GM18526 (cell line): Measurements from ENCODE around the gene ZDHHC14.

ENCODE experiments used
- POLR2A ChIP-seq: IDR thresholded peaks from 3 replicates; pipeline ENCODE4 v1.6.1; 2011; ENCODE audit not compliant: insufficient read length; ENCODE audit errors: extremely low read depth

Gene ZDHHC14

GRCh38 chr6:157481865-157482249 lies 100.9 kb downstream of the ZDHHC14 start:
- no peak for TF ChIP-seq POLR2A

DNA sequence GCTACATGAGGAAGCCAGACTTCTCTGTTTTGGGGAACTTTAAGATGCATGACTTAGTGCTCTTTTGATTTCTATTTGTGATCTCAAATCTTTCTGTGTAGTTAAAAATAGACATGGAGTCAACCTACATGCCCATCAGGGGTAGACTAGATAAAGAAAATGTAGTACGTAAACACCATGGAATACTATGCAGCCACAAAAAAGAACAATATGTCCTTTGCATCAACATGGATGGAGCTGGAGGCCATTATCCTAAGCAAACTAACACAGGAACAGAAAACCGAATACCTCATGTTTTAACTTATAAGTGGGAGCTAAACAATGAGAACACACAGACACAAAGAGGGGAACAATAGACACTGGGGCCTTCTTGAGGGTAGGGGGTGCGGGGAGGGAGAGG lies 102.8 kb downstream of the ZDHHC14 start:
- no peak for TF ChIP-seq POLR2A

GRCh38 chr6:157484181-157484580 lies 103.2 kb downstream of the ZDHHC14 start:
- no peak for TF ChIP-seq POLR2A

DNA sequence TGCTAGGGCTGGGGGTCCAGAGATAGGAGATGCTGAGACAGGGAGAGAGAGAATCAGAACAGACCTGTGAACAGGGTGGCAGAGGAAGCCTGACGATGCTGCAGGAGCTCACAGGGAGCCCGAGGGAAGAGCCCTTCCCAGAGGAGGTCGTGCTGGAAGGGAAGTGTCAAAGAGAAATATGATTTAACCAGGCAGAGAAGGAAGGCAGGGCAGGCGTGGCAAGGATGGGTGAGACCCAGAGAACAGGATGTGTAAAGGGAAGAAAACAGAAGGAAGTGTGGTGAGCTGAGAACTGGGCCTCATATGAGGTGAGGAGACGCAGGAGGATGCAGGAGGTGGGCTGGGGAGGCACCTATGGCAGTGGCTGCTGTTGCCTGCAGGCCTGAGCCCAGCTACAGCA lies 105.6 kb downstream of the ZDHHC14 start:
- TF ChIP-seq POLR2A, result no peak

DNA sequence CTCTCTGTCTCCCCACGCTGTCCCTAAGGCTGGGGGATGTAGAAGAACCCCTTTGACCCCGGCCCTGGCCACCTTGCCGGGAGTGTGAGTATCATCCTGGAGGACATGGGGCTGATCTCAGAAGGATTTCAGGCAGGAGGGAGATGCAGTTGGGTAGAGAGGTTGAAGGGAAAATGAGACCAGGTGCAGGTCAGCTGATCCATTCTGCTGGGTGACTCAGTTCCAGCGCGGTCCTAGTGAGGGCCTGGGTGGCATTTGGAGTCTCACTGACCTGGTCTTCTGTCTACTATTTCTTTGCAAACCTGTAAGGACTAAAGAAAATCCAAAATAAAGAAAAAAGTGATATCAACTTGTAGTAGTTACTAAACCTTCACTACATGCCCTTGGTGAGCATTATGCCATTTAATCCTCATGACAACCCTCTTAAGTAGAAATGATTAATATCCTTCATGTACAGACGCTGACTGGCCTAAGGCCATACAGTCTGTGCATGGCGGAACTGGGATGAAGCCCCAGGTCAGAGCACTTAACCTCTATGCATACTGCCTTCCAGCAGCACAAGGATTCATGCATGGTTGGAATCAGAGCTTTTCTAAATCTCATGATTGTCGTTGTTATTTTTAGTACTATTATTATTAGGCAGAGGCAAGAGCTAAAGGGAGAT lies 106.3 kb downstream of the ZDHHC14 start:
- TF ChIP-seq POLR2A, result no peak

- no peak for TF ChIP-seq POLR2A
Measured at GRCh38 chr6:157488058-157488457, 107.1 kb downstream of the ZDHHC14 start.

DNA sequence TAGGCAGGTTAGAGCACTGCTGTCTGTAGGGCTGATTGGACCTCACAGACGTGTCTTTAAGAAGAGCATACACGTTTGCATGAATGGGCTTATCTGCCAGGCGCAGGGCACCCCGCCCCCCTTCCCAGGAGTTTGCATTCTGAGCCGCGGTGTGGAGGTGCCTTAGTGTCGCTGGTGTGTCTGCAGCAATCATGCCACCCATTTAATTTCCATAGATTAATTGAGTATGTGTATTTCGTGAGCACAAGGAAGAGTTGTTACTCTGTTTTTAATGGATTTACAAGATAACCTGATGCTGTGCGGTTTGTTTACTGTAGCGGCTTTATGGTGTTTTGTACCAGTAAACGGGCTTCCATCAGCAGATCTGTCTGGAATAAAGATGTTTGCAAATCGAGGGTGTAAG lies 107.7 kb downstream of the ZDHHC14 start:
- no peak for TF ChIP-seq POLR2A

- TF ChIP-seq POLR2A, result no peak
Measured at GRCh38 chr6:157490611-157491269, 109.8 kb downstream of the ZDHHC14 start.

- TF ChIP-seq POLR2A, result no peak
Measured at GRCh38 chr6:157491571-157492232, 110.7 kb downstream of the ZDHHC14 start.

DNA sequence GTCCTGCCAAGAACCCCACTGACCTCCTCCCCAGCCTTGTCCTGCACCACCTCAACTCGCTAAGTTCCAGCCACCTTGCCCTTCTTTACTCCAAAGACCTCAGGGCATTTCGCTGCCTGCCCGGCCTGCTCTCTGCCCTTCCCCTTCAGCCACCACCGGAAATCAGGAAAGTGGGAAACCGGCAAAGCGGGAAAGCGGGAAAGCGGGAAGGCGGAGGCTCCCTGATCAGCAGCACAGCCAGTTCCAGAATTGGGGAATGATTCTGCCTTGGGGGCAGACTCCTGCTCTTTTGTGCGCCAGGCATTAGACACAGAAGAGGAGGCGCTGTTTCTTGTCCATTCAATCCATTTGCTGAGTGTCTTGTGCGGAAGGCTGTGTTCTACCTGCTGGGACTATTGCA lies 111.3 kb downstream of the ZDHHC14 start:
- no peak for TF ChIP-seq POLR2A

GRCh38 chr6:157492741-157493140 lies 111.8 kb downstream of the ZDHHC14 start:
- no peak for TF ChIP-seq POLR2A

DNA sequence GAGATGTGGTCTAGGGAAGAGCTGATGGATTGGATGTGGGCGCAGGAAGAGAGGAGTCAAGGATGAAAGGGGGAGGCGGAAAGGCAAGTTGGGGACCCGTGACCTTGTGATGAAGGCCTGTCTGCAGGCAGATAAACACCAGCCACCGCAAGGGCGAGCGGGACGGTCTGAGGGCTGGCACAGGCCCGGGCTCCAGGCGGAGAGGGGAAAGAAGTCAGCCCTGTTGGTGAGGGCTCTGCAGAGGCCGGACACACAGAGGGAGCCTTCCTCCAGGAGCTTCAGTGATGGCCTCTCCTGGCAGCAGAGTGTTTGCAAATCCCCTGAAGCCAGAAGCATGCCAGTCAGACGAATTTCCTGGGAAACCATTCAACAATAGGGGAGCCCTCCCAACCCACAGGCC lies 112.2 kb downstream of the ZDHHC14 start:
- no peak for TF ChIP-seq POLR2A

DNA sequence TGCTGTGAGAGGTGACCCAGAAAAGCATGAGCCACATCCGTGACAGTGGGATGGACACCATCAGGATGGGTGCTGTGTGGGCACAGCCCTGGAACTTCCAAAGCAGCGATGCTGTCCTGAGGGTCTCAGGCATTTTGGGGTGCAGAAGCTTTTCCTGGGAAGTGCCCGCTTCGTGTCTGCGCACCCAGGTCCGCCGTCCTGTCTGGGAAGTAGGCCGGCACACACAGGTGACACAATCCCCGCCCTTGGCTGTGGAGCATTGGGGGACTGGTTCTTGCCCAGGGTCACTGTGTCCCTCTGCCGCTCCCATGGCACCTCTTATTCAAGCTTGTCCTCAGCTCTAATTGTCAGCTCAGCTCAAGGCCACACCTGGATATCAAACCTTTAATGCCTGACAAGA lies 112.6 kb downstream of the ZDHHC14 start:
- TF ChIP-seq POLR2A, result no peak

DNA sequence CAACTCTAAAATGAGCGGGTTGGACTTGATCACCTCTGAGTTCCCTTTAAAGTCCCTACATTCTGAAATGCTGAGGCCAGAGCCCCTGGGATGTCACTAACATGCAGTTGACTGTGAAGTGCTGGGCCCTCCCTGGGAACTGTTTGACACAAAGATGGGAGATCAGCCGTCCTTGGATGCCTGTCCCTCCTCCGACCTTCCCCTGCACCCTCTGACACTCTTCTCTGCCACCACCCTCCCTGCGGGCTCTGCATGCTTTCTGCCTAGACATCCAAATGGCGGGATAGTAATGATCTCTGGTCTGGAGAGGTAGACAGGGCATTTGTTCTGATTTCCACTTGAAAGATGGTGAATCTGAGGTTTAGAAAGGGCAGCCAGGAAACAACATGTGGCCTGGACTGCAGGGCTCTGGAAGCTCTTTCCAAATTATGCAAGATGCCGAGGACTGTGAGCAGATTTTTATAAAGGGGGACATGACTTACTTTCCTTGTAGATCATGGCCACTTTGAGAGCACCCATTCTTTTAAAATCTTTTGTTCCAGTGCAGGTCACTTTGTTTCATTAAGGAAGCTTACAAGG lies 113.2 kb downstream of the ZDHHC14 start:
- no peak for TF ChIP-seq POLR2A

- TF ChIP-seq POLR2A, result no peak
Measured at GRCh38 chr6:157496534-157497095, 115.6 kb downstream of the ZDHHC14 start.

DNA sequence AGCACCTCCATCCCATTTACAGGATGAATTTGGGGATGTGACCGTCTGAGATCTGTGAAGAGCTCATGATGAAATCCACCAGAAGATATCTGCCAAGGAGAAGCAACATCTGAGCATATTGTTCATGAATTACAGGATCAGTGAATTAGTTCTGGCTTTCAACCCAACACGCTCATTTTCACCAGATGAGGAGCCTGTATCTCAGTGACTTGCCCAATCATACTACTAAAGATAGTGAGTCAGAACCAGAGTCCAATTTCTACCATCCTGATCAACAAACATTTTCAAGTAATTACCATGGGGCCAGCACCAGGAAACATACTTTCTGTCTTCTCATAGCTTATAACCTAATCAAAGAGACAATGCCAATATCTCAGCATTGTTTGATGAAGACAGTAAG lies 116.6 kb downstream of the ZDHHC14 start:
- TF ChIP-seq POLR2A, result no peak
